ENCODE measurements around the gene DOCK10.

DNA sequence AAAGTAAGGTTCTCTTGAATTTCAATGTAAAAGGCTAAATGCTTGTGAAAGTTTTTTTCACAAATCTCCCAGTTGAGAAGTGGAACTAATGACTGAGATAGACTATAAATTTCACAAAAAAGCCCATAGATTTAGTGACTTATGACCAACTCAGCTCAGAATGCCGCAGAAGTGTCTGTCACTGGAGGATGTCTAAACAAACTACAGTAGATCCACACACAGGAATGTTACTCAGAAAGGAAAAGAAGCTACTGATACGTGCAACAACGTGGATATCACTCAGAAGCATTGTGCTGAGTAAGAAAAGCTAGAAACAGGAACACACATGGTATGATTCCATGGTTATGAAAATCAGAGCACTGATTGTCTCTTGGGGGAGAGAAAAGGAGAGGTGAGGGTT is 151.9 kb downstream of the DOCK10 start:
- TF ChIP-seq, protein P1, sequence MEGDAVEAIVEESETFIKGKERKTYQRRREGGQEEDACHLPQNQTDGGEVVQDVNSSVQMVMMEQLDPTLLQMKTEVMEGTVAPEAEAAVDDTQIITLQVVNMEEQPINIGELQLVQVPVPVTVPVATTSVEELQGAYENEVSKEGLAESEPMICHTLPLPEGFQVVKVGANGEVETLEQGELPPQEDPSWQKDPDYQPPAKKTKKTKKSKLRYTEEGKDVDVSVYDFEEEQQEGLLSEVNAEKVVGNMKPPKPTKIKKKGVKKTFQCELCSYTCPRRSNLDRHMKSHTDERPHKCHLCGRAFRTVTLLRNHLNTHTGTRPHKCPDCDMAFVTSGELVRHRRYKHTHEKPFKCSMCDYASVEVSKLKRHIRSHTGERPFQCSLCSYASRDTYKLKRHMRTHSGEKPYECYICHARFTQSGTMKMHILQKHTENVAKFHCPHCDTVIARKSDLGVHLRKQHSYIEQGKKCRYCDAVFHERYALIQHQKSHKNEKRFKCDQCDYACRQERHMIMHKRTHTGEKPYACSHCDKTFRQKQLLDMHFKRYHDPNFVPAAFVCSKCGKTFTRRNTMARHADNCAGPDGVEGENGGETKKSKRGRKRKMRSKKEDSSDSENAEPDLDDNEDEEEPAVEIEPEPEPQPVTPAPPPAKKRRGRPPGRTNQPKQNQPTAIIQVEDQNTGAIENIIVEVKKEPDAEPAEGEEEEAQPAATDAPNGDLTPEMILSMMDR (IDR thresholded peaks at IDR 0.05): no peak
- TF ChIP-seq EP300 (IDR thresholded peaks at IDR 0.05): no peak
